MM.1S (cell line): ENCODE measurements around the gene LCN10.

Experiments used
- DNase-seq: peaks from one replicate; pipeline ENCODE4 v3.0.0-alpha.2; 2015
- H2AFZ ChIP-seq: fragments of 300-600 bp; sonication (generic); 2 replicates; pipeline ENCODE4 v1.6.0; 2016; ENCODE audit warnings: antibody characterized with exemption, low read length
- H3F3A ChIP-seq: fragments of 300-600 bp; sonication (generic); 2 replicates; pipeline ENCODE4 v1.6.1; 2016; ENCODE audit warnings: mild to moderate bottlenecking, antibody characterized with exemption, low read length, moderate library complexity, mixed read lengths; ENCODE audit not compliant: insufficient read depth
- H3K27ac ChIP-seq: fragments of 300-600 bp; sonication (generic); 2 replicates; pipeline ENCODE4 v1.5.1; 2016; ENCODE audit warnings: mild to moderate bottlenecking, low read length
- H3K27me3 ChIP-seq: fragments of 300-600 bp; sonication (generic); replicated peaks from 2 replicates; pipeline ENCODE4 v1.6.0; 2016; ENCODE audit warnings: low read length; ENCODE audit not compliant: insufficient read depth
- H3K36me3 ChIP-seq: fragments of 300-600 bp; sonication (generic); replicated peaks from 2 replicates; pipeline ENCODE4 v1.6.1; 2016; ENCODE audit warnings: mild to moderate bottlenecking, low read length, mixed read lengths; ENCODE audit not compliant: insufficient read depth
- H3K4me1 ChIP-seq: fragments of 300-600 bp; sonication (generic); 2 replicates; pipeline ENCODE4 v1.6.1; 2016; ENCODE audit warnings: low read length, mixed read lengths
- H3K4me2 ChIP-seq: fragments of 300-600 bp; sonication (generic); 2 replicates; pipeline ENCODE4 v1.6.0; 2016; ENCODE audit warnings: low read depth, low read length
- H3K4me3 ChIP-seq: fragments of 300-600 bp; sonication (generic); 2 replicates; pipeline ENCODE4 v1.5.1; 2016; ENCODE audit warnings: low read length, mixed read lengths
- H3K79me2 ChIP-seq: fragments of 300-600 bp; sonication (generic); 2 replicates; pipeline ENCODE4 v1.6.1; 2016; ENCODE audit warnings: mixed run types, low read length, mixed read lengths
- H3K9ac ChIP-seq: fragments of 300-600 bp; sonication (generic); 2 replicates; pipeline ENCODE4 v1.6.1; 2016; ENCODE audit warnings: low read length, mixed read lengths
- H3K9me2 ChIP-seq: fragments of 300-600 bp; sonication (generic); replicated peaks from 2 replicates; pipeline ENCODE4 v1.6.1; 2016; ENCODE audit warnings: mild to moderate bottlenecking, low read length, mixed read lengths; ENCODE audit not compliant: insufficient read depth
- H3K9me3 ChIP-seq: fragments of 300-600 bp; sonication (generic); replicated peaks from 2 replicates; pipeline ENCODE4 v1.6.1; 2016; ENCODE audit warnings: mild to moderate bottlenecking, low read length, mixed read lengths; ENCODE audit not compliant: insufficient read depth
- H4K20me1 ChIP-seq: fragments of 300-600 bp; sonication (generic); 2 replicates; pipeline ENCODE4 v1.6.1; 2016; ENCODE audit warnings: mild to moderate bottlenecking, low read length, moderate library complexity, mixed read lengths; ENCODE audit not compliant: insufficient read depth
- CTCF ChIP-seq: fragments of 300-600 bp; sonication (generic); IDR thresholded peaks from 2 replicates; pipeline ENCODE4 v1.5.1; 2016; ENCODE audit warnings: antibody characterized with exemption, low read length, mixed read lengths
- EZH2 ChIP-seq: fragments of 300-600 bp; sonication (generic); optimal IDR thresholded peaks from 2 replicates; pipeline ENCODE3; 2017; ENCODE audit warnings: low read depth, mild to moderate bottlenecking, antibody characterized with exemption, low read length, mixed read lengths
- EZH2phosphoT487 ChIP-seq: fragments of 300-600 bp; sonication (generic); IDR thresholded peaks from 2 replicates; pipeline ENCODE4 v1.6.1; 2018; ENCODE audit warnings: antibody characterized with exemption, low read length

LCN10 gene

GRCh38 chr9:136754059-136754572 lies 11.4 kb upstream of the LCN10 start:
- no peak for TF ChIP-seq EZH2phosphoT487
- TF ChIP-seq CTCF: no peak
- TF ChIP-seq EZH2: no peak
- Histone ChIP-seq H3K4me3 (no peak overlapping the region), H3K27ac (no peak overlapping the region), H4K20me1 (no peaks in the 10 kb centered on the region), H2AFZ (no peak overlapping the region), H3K9me2 (no peaks in the 10 kb centered on the region), H3K36me3 (no peaks in the 10 kb centered on the region), H3F3A (no peaks in the 10 kb centered on the region), H3K9me3 (no peaks in the 10 kb centered on the region), H3K9ac (no peak overlapping the region), H3K4me2 (no peak overlapping the region), H3K4me1 (0 out of 2 replicates have a peak, but pooled peaks cover 2% of the 10 kb centered on the region), H3K79me2 (no peaks in the 10 kb centered on the region), H3K27me3 (peaks cover 88% of the 10 kb centered on the region)
- DNase-seq: no peak

- no peak for DNase-seq
- no peak for TF ChIP-seq EZH2phosphoT487
- TF ChIP-seq EZH2: no peak
- no peak for TF ChIP-seq CTCF
- Histone ChIP-seq H3K4me2 (no peak overlapping the region), H3K4me3 (no peak overlapping the region), H3K9me2 (no peaks in the 10 kb centered on the region), H3K9ac (no peak overlapping the region), H3K9me3 (no peaks in the 10 kb centered on the region), H3F3A (no peaks in the 10 kb centered on the region), H2AFZ (no peak overlapping the region), H3K36me3 (no peaks in the 10 kb centered on the region), H3K27me3 (peaks cover 94% of the 10 kb centered on the region), H3K79me2 (no peaks in the 10 kb centered on the region), H3K4me1 (0 out of 2 replicates have a peak, but pooled peaks cover 2% of the 10 kb centered on the region), H4K20me1 (no peaks in the 10 kb centered on the region), H3K27ac (no peak overlapping the region)
These were observed 10.8 kb upstream of the LCN10 start for GRCh38 chr9:136753371-136754058.

GRCh38 chr9:136751814-136752213 lies 9.1 kb upstream of the LCN10 start:
- Histone ChIP-seq H4K20me1 (no peaks in the 10 kb centered on the region), H2AFZ (no peak overlapping the region), H3K9me2 (no peaks in the 10 kb centered on the region), H3K4me1 (no peaks in the 10 kb centered on the region), H3K4me3 (no peak overlapping the region), H3K9ac (no peak overlapping the region), H3K9me3 (no peaks in the 10 kb centered on the region), H3K27ac (no peak overlapping the region), H3K27me3 (peaks cover 97% of the 10 kb centered on the region), H3K36me3 (no peaks in the 10 kb centered on the region), H3K4me2 (no peak overlapping the region), H3K79me2 (no peaks in the 10 kb centered on the region), H3F3A (no peaks in the 10 kb centered on the region)
- no peak for DNase-seq
- TF ChIP-seq CTCF (no peak), EZH2phosphoT487 (no peak)
